H1 (cell line): ENCODE data around the gene AGPAT2. TPM values are rescaled to one million over a fixed set of nuclear protein-coding genes. Genes with fewer than 3 reads are reported as not detected.
A peak's percentile ranks its signal among the peaks of the same experiment; 100 is the strongest.

Source experiments
- CTCF ChIA-PET: fragments of 300-600 bp; sonication (Branson Sonifier 250); formaldehyde crosslinking; loops from one replicate; lab custom pipeline; 2021; ENCODE audit not compliant: partially characterized antibody; lab: Charles Lee
- POLR2A ChIA-PET: fragments of 300-600 bp; sonication (Branson Sonifier 250); formaldehyde crosslinking; loops from one replicate; lab custom pipeline; 2021; ENCODE audit warnings: inconsistent platforms; ENCODE audit not compliant: partially characterized antibody; lab: Charles Lee
- DNase-seq, 2 experiments: peaks; one replicate each; pipeline versions ENCODE4 v3.0.0 to v3.0.0-alpha.2; 2010 to 2022; ENCODE audit warnings: low spot score in 2 of 2, low read depth in 1 of 2, mixed read lengths in 1 of 2
- FAIRE-seq: peaks from 2 replicates; lab custom pipeline; 2011; peaks lifted over from hg19 to GRCh38; lab: Jason Lieb, UNC
- H2AFZ ChIP-seq: 2 replicates; pipeline ENCODE4 v1.8.1; 2012; ENCODE audit warnings: low read length, inconsistent platforms
- H2AK5ac ChIP-seq: 2 replicates; pipeline ENCODE4 v1.6.1; 2013; ENCODE audit warnings: low read depth, low read length
- H2BK120ac ChIP-seq: replicated peaks from 2 replicates; pipeline ENCODE3; 2013; ENCODE audit warnings: low read depth, low read length, inconsistent platforms
- H2BK12ac ChIP-seq: 2 replicates; pipeline ENCODE4 v1.6.1; 2013; ENCODE audit warnings: low read depth, low read length
- H2BK15ac ChIP-seq: 2 replicates; pipeline ENCODE4 v1.6.1; 2013; ENCODE audit warnings: low read length
- H2BK20ac ChIP-seq: 2 replicates; pipeline ENCODE4 v1.6.1; 2013; ENCODE audit warnings: low read length
- H2BK5ac ChIP-seq: 2 replicates; pipeline ENCODE4 v1.6.1; 2013; ENCODE audit warnings: low read depth, low read length
- H3K14ac ChIP-seq: 2 replicates; pipeline ENCODE4 v1.6.1; 2013; ENCODE audit warnings: inconsistent platforms; ENCODE audit not compliant: insufficient read length
- H3K18ac ChIP-seq: 2 replicates; pipeline ENCODE4 v1.6.1; 2013; ENCODE audit warnings: low read length; ENCODE audit errors: extremely low read depth
- H3K23ac ChIP-seq: 2 replicates; pipeline ENCODE4 v1.6.1; 2013; ENCODE audit warnings: inconsistent platforms; ENCODE audit not compliant: insufficient read length
- H3K23me2 ChIP-seq: 2 replicates; pipeline ENCODE4 v1.6.1; 2013; ENCODE audit warnings: low read depth, low read length
- H3K27ac ChIP-seq: 2 replicates; pipeline ENCODE4 v1.6.1; 2011; ENCODE audit warnings: low read depth, low read length, inconsistent platforms
- H3K27me3 ChIP-seq, 4 experiments: replicated peaks in 1 of 4; 1 replicate in 1 of 4; 2 replicates in 3 of 4; pipeline versions ENCODE4 v1.6.1 to v1.8.1; 2011 to 2013; ENCODE audit warnings: low read length in 3 of 4, mild to moderate bottlenecking in 3 of 4, inconsistent platforms in 2 of 4, mixed read lengths in 2 of 4, moderate library complexity in 1 of 4; ENCODE audit not compliant: control insufficient read depth in 3 of 4, insufficient read depth in 3 of 4; ENCODE audit errors: extremely low read depth in 1 of 4
- H3K36me3 ChIP-seq, 4 experiments: 2 replicates each; pipeline versions ENCODE4 v1.6.1 to v1.8.1; 2011 to 2013; ENCODE audit warnings: mild to moderate bottlenecking in 4 of 4, low read length in 3 of 4, moderate library complexity in 2 of 4, control low read depth in 1 of 4, inconsistent platforms in 1 of 4; ENCODE audit not compliant: insufficient read depth in 4 of 4, control insufficient read depth in 2 of 4
- H3K4ac ChIP-seq: replicated peaks from 2 replicates; pipeline ENCODE3; 2013; ENCODE audit warnings: low read length, low read depth, mixed read lengths, inconsistent platforms; ENCODE audit not compliant: insufficient read length
- H3K4me1 ChIP-seq, 4 experiments: replicated peaks in 1 of 4; 1 replicate in 1 of 4; 2 replicates in 3 of 4; pipeline versions ENCODE4 v1.6.1 to v1.8.1; 2011 to 2013; ENCODE audit warnings: low read length in 3 of 4, inconsistent platforms in 2 of 4, mixed read lengths in 1 of 4; ENCODE audit not compliant: insufficient read depth in 4 of 4, control insufficient read depth in 3 of 4
- H3K4me2 ChIP-seq, 2 experiments: 2 replicates each; pipeline versions ENCODE4 v1.6.1 to v1.8.1; 2011 to 2013; ENCODE audit warnings: low read depth in 2 of 2, low read length in 2 of 2, control low read depth in 1 of 2, inconsistent platforms in 1 of 2, mild to moderate bottlenecking in 1 of 2; ENCODE audit not compliant: insufficient read depth in 1 of 2
- H3K4me3 ChIP-seq, 4 experiments: fragments of 200-600, 300-600 bp in 1 of 4; sonication (generic), shearing (Covaris generic), sonication (Bioruptor Twin) in 1 of 4; 2 replicates each; pipeline versions ENCODE4 v1.5.1 to v1.8.1; 2011 to 2016; ENCODE audit warnings: low read length in 4 of 4, low read depth in 3 of 4, control low read depth in 2 of 4, inconsistent platforms in 2 of 4, mild to moderate bottlenecking in 2 of 4, mixed read lengths in 1 of 4, moderate library complexity in 1 of 4; ENCODE audit not compliant: insufficient read depth in 2 of 4; ENCODE audit errors: extremely low read depth in 1 of 4
- H3K56ac ChIP-seq: replicated peaks from 2 replicates; pipeline ENCODE3; 2013; ENCODE audit warnings: low read depth, mild to moderate bottlenecking, mixed read lengths, low read length, inconsistent platforms; ENCODE audit not compliant: insufficient read length
- H3K79me1 ChIP-seq: 2 replicates; pipeline ENCODE4 v1.6.1; 2013; ENCODE audit warnings: low read depth, low read length, control low read depth
- H3K79me2 ChIP-seq, 2 experiments: 2 replicates each; pipeline versions ENCODE4 v1.6.1 to v1.8.1; 2012 to 2013; ENCODE audit warnings: low read length in 2 of 2, mild to moderate bottlenecking in 2 of 2, inconsistent platforms in 1 of 2; ENCODE audit not compliant: insufficient read depth in 2 of 2, control insufficient read depth in 1 of 2
- H3K9ac ChIP-seq, 4 experiments: replicated peaks in 1 of 4; 1 replicate in 1 of 4; 2 replicates in 3 of 4; pipeline versions ENCODE4 v1.6.1 to v1.8.1; 2011 to 2013; ENCODE audit warnings: low read depth in 3 of 4, low read length in 3 of 4, control low read depth in 2 of 4, mild to moderate bottlenecking in 2 of 4, moderate library complexity in 2 of 4, inconsistent platforms in 1 of 4; ENCODE audit errors: extremely low read depth in 1 of 4
- H3K9me3 ChIP-seq, 2 experiments: 2 replicates each; pipeline versions ENCODE4 v1.6.1 to v1.8.1; 2012 to 2013; ENCODE audit warnings: mild to moderate bottlenecking in 2 of 2, moderate library complexity in 2 of 2, control low read depth in 1 of 2, inconsistent platforms in 1 of 2, low read depth in 1 of 2, low read length in 1 of 2, mixed read lengths in 1 of 2; ENCODE audit not compliant: insufficient read depth in 2 of 2
- H4K20me1 ChIP-seq, 2 experiments: replicated peaks in 1 of 2; 2 replicates each; pipeline versions ENCODE3 to v1.8.1; 2011 to 2013; ENCODE audit warnings: inconsistent platforms in 2 of 2, low read length in 2 of 2, mild to moderate bottlenecking in 1 of 2; ENCODE audit not compliant: insufficient read depth in 2 of 2, control insufficient read depth in 1 of 2
- H4K5ac ChIP-seq: 2 replicates; pipeline ENCODE4 v1.6.1; 2013; ENCODE audit warnings: low read length, low read depth, mixed read lengths, inconsistent platforms; ENCODE audit not compliant: insufficient read length
- H4K8ac ChIP-seq: 2 replicates; pipeline ENCODE4 v1.8.0; 2013; ENCODE audit warnings: mild to moderate bottlenecking, moderate library complexity, low read length, inconsistent platforms; ENCODE audit not compliant: insufficient read depth; ENCODE audit errors: extremely low read depth
- H4K91ac ChIP-seq: replicated peaks from 2 replicates; pipeline ENCODE3; 2013; ENCODE audit warnings: low read length, mixed read lengths, inconsistent platforms; ENCODE audit not compliant: insufficient read length
- BACH1 ChIP-seq: IDR thresholded peaks from 2 replicates; pipeline ENCODE4 v1.6.1; 2012; ENCODE audit warnings: low read length, improper control_type of control experiment
- CHD2 ChIP-seq: IDR thresholded peaks from 2 replicates; pipeline ENCODE4 v1.6.1; 2012; ENCODE audit warnings: low read length, improper control_type of control experiment
- JUND ChIP-seq: IDR thresholded peaks from 2 replicates; pipeline ENCODE4 v1.6.1; 2011; ENCODE audit warnings: mild to moderate bottlenecking, improper control_type of control experiment, low read length
- POLR2A ChIP-seq, 2 experiments: IDR thresholded peaks; 1 replicate in 1 of 2; 2 replicates in 1 of 2; pipeline ENCODE4 v1.6.1; 2011; ENCODE audit warnings: low read depth in 2 of 2, low read length in 2 of 2, mild to moderate bottlenecking in 2 of 2; ENCODE audit errors: control extremely low read depth in 1 of 2
- POLR2AphosphoS5 ChIP-seq: IDR thresholded peaks from 2 replicates; pipeline ENCODE4 v1.6.1; 2011; ENCODE audit warnings: low read depth, low read length
- RAD21 ChIP-seq, 2 experiments: IDR thresholded peaks in 1 of 2; conservative IDR thresholded peaks in 1 of 2; 2 replicates each; pipeline ENCODE4 v1.6.1; 2011; ENCODE audit warnings: low read depth in 2 of 2, low read length in 2 of 2, improper control_type of control experiment in 1 of 2, inconsistent platforms in 1 of 2, mild to moderate bottlenecking in 1 of 2, moderate library complexity in 1 of 2
- RBBP5 ChIP-seq: IDR thresholded peaks from 2 replicates; pipeline ENCODE4 v1.7.1; 2012; ENCODE audit warnings: low read depth, mild to moderate bottlenecking, inconsistent platforms, low read length, moderate library complexity, borderline replicate concordance
- RXRA ChIP-seq: IDR thresholded peaks from 2 replicates; pipeline ENCODE4 v1.6.1; 2011; ENCODE audit warnings: low read depth, mild to moderate bottlenecking, low read length, moderate library complexity; ENCODE audit not compliant: insufficient read depth
- SP4 ChIP-seq: IDR thresholded peaks from 2 replicates; pipeline ENCODE4 v1.6.1; 2012; ENCODE audit warnings: low read length, inconsistent platforms
- WGBS, 2 experiments: shearing (Covaris generic) in 1 of 2; methylation state at CpG; one replicate each; pipeline versions ENCODE4 v1.1.6 to v1.1.7; 2013 to 2015; ENCODE audit warnings: low lambda C conversion rate in 2 of 2, mixed read lengths in 2 of 2, inconsistent platforms in 1 of 2, low coverage in 1 of 2, missing lambda C conversion rate in 1 of 2; ENCODE audit not compliant: insufficient replicate concordance in 2 of 2, insufficient coverage in 1 of 2, insufficient read length in 1 of 2; ENCODE audit errors: extremely low coverage in 1 of 2, missing lambda C conversion rate in 1 of 2; 5-methylcytosine and 5-hydroxymethylcytosine counted together
- polyA plus RNA-seq, 7 experiments: library from polyadenylated mRNA; depleted of rRNA in 3 of 7; stranded (reverse) in 5 of 7; unstranded in 2 of 7; fragments of >200 nt in 5 of 7; fragments of 200-250 nt in 2 of 7; gene quantifications; 1 replicate in 5 of 7; 2 replicates in 1 of 7; 4 replicates in 1 of 7; pipeline versions ENCODE4 v1.2.1 to v1.2.3, GENCODE V29; 2011 to 2013; ENCODE audit warnings: missing spikeins in 2 of 7, mixed read lengths in 2 of 7
- total RNA-seq: library from RNA; stranded (reverse); fragmentation: NEBNext Ultra II Directional; extraction: Animal tissue kit (Norgen Biotek cat#: 25700); gene quantifications from 2 replicates; pipeline ENCODE4 v1.2.1, GENCODE V29; 2021

AGPAT2 gene
- total and polyA plus RNA-seq, 2 of the 8 experiments (the other 6 are each of a cell fraction or from before 2014, with no cell fraction given), result 31.6 to 37.6 TPM

DNA sequence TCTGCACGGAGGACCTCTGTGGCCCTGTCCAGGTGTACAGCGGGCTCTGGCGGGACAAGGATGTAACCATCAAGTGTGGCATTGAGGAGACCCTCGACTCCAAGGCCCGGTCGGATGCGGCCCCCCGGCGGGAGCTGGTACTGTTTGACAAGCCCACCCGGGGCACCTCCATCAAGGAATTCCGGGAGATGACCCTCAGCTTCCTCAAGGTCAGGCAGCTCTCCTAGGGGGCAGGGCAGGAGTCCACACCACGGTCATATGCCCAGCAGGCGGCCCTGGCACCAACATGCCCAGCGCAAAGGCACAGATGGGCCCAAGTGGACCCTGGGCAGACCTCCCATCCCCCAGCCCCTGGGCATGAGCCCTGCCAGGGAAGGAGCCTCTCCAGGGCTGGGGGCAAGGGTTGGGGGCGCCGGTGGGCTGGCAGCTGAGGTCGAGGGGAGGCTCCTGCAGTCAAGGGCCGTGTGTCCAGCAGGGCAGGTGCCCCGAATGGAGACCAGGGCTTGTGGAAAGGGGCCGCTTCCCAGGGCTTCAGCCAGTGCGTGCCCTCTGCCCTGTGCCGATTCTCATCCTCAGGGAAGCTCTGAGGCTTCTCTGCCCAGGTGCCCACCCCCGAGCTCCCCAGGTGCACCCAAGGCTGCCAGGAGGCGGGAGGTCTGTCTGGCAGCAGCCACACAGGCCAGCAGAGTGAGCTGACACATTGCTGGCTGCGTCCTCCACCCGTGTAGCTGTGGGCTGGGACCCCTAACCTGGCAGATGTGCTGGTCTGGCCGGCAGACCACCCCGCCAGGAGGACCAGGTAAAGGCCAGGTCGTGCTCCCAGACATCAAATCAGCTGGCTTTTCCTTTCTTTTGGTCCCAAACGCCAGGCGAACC is 35.1 kb upstream of the AGPAT2 start:
- H3K4me1 ChIP-seq, result peaks cover 3 to 22% (median 4%) of the 10 kb centered on the region in 4 experiments
- no peak for DNase-seq
- H3K27me3 ChIP-seq, result no peaks in the 10 kb centered on the region
- no peak overlapping the region; a peak in 2 of 7 replicates for H3K9ac ChIP-seq
- H2BK20ac ChIP-seq, result no peak overlapping the region
- no peaks in the 10 kb centered on the region for H3K9me3 ChIP-seq
- H2BK12ac ChIP-seq, result no peak overlapping the region
- peaks cover 5% of the 10 kb centered on the region; the same call in 1 of the 2 replicates for H3K23me2 ChIP-seq
- no peak overlapping the region for H4K5ac ChIP-seq
- H3K18ac ChIP-seq, result no peak overlapping the region
- peaks cover 7% of the 10 kb centered on the region for H3K79me1 ChIP-seq
- peaks cover 19 to 49% (median 35%) of the 10 kb centered on the region in 4 experiments for H3K36me3 ChIP-seq
- H3K23ac ChIP-seq, result no peak overlapping the region
- H3K4ac ChIP-seq, result no peak overlapping the region
- H2BK5ac ChIP-seq, result peak overlapping the region; percentile 24; the same call in 1 of the 2 replicates
- no peak overlapping the region for H3K4me2 ChIP-seq
- H3K79me2 ChIP-seq, result peaks cover 3 to 20% of the 10 kb centered on the region in 2 experiments
- no peak overlapping the region for H3K56ac ChIP-seq
- H4K91ac ChIP-seq, result no peak overlapping the region
- no peak overlapping the region for H2AFZ ChIP-seq
- H3K14ac ChIP-seq, result no peak overlapping the region
- no peak overlapping the region for H3K27ac ChIP-seq
- H3K4me3 ChIP-seq, result no peak overlapping the region
- WGBS, 2 experiments, result 86% methylated on average over 29 of the region's 31 CpGs; no CpG with 5 or more reads in 1 of the 2 experiments
- FAIRE-seq, result no peak
- ChIA-PET CTCF (interaction anchor here (1.1 to 1.9 kb wide), 2 partner anchors 9 to 307 kb away, joined by 5 read pairs; partner anchors contain the start of gene DIPK1B), POLR2A (interaction anchor here (0.6 to 11.2 kb wide), 6 partner anchors 9 to 388 kb away, joined by 3 to 223 read pairs (median 4); partner anchors contain the start of gene DIPK1B)
- no peak overlapping the region for H2BK15ac ChIP-seq
- peaks cover 29 to 51% of the 10 kb centered on the region in 2 experiments for H4K20me1 ChIP-seq
- H4K8ac ChIP-seq, result no peak overlapping the region
- H2AK5ac ChIP-seq, result no peak overlapping the region
- no peak overlapping the region for H2BK120ac ChIP-seq
- TF ChIP-seq BACH1 (no peak), RBBP5 (no peak), CHD2 (no peak), SP4 (no peak), POLR2A (IDR thresholded peaks at IDR 0.05; ENCODE audit: control extremely low read depth in 1 of 2, low read depth in 2 of 2, low read length in 2 of 2) (peak in 1 of 2 experiments; percentile 14; a peak in 1 of 3 replicates), RXRA (no peak), POLR2AphosphoS5 (0 out of 2 replicates have a peak, but pooled peaks have one; percentile 5), RAD21 (IDR thresholded peaks at IDR 0.05 in 1 of 2, conservative IDR thresholded peaks at IDR 0.05 in 1 of 2; ENCODE audit: low read depth in 2 of 2, low read length in 2 of 2) (no peak), JUND (no peak)
